A673 (cell line): Measurements from ENCODE around the gene CTNNA2. TPM values are rescaled to one million over a fixed set of nuclear protein-coding genes. Genes with fewer than 3 reads are reported as not detected.

ENCODE experiments used
- BruUV-seq: library from RNA; stranded (reverse); fragments of 400-500 nt; replicated peaks from 2 replicates; lab custom pipeline; 2021; lab: Mats Ljungman, UMichigan
- CTCF ChIA-PET: fragments of 300-600 bp; sonication (Branson Sonifier 250); formaldehyde crosslinking; loops from one replicate; lab custom pipeline; 2022; ENCODE audit warnings: antibody characterized with exemption; lab: Charles Lee
- POLR2A ChIA-PET: fragments of 300-600 bp; sonication (Branson Sonifier 250); formaldehyde crosslinking; loops from one replicate; lab custom pipeline; 2022; ENCODE audit warnings: antibody characterized with exemption; ENCODE audit not compliant: low non-redundant PET; lab: Charles Lee
- DNase-seq: peaks from one replicate; pipeline ENCODE4 v3.0.0-alpha.2; 2015; ENCODE audit warnings: low spot score
- H3K27ac ChIP-seq: fragments of 200-600 bp; sonication (generic); 2 replicates; pipeline ENCODE4 v1.5.1; 2016; ENCODE audit warnings: mixed run types, low read depth, mild to moderate bottlenecking, mixed read lengths, antibody characterized with exemption, low read length; ENCODE audit not compliant: poor library complexity, severe bottlenecking
- H3K27me3 ChIP-seq: fragments of 200-600 bp; sonication (generic); replicated peaks from 2 replicates; pipeline ENCODE4 v1.6.1; 2017; ENCODE audit warnings: mixed run types, low read depth, mild to moderate bottlenecking, mixed read lengths, antibody characterized with exemption, low read length; ENCODE audit not compliant: insufficient read depth, poor library complexity
- H3K36me3 ChIP-seq: fragments of 200-600 bp; sonication (generic); 2 replicates; pipeline ENCODE4 v1.6.1; 2016; ENCODE audit warnings: mixed run types, mild to moderate bottlenecking, mixed read lengths, antibody characterized with exemption, low read length; ENCODE audit not compliant: insufficient read depth, poor library complexity, severe bottlenecking
- H3K4me1 ChIP-seq: fragments of 200-600 bp; sonication (generic); 2 replicates; pipeline ENCODE4 v1.6.1; 2017; ENCODE audit warnings: mixed run types, mild to moderate bottlenecking, mixed read lengths, antibody characterized with exemption, low read length; ENCODE audit not compliant: insufficient read depth, poor library complexity, severe bottlenecking
- H3K4me3 ChIP-seq: fragments of 200-600 bp; sonication (generic); 2 replicates; pipeline ENCODE4 v1.5.1; 2016; ENCODE audit warnings: low read depth, mixed run types, mild to moderate bottlenecking, mixed read lengths, low read length; ENCODE audit not compliant: poor library complexity, severe bottlenecking
- H3K9me3 ChIP-seq: fragments of 200-600 bp; sonication (generic); 2 replicates; pipeline ENCODE4 v1.6.1; 2016; ENCODE audit warnings: mixed run types, low read depth, mild to moderate bottlenecking, mixed read lengths, antibody characterized with exemption, low read length; ENCODE audit not compliant: poor library complexity, severe bottlenecking
- CTCF ChIP-seq: fragments of 300-800, 200-600 bp; sonication (generic); conservative IDR thresholded peaks from 2 replicates; pipeline ENCODE4 v1.5.1; 2017; ENCODE audit warnings: low read depth, mild to moderate bottlenecking, antibody characterized with exemption, low read length, moderate library complexity, mixed read lengths
- EZH2 ChIP-seq: fragments of 200-600 bp; sonication (generic); IDR thresholded peaks from 2 replicates; pipeline ENCODE4 v1.6.1; 2017; ENCODE audit warnings: borderline replicate concordance, low read depth, mild to moderate bottlenecking, mixed read lengths, antibody characterized with exemption, low read length; ENCODE audit not compliant: poor library complexity, severe bottlenecking
- intact Hi-C: fragments of 100-400 bp; cut with micrococcal nuclease; formaldehyde crosslinking; loops from one replicate; pipeline ENCODE4 v1.10.0; 2022; ENCODE audit not compliant: unreplicated experiment
- total RNA-seq: library from RNA; stranded (reverse); gene quantifications from 2 replicates; pipeline ENCODE4 v1.2.3, GENCODE V29; 2021

The CTNNA2 gene
- total RNA-seq, 1 experiment from 2014 or later, result not detected

- H3K27ac ChIP-seq, result no peak overlapping the region
- H3K4me1 ChIP-seq, result no peaks in the 10 kb centered on the region
- intact Hi-C loops, result no loop called here
- no peaks in the 10 kb centered on the region for H3K9me3 ChIP-seq
- CTCF ChIA-PET, result no interaction called here
- no peaks in the 10 kb centered on the region for H3K36me3 ChIP-seq
- POLR2A ChIA-PET, result no interaction called here
- DNase-seq, result no peak
- no peak overlapping the region for H3K4me3 ChIP-seq
- no peaks in the 10 kb centered on the region for H3K27me3 ChIP-seq
- TF ChIP-seq EZH2, result no peak
- TF ChIP-seq CTCF, result no peak
- no TSS peak for BruUV-seq
Observed at GRCh38 chr2:79630972-79631557, 118.2 kb downstream of the CTNNA2 start.

- Histone ChIP-seq H3K36me3 (no peaks in the 10 kb centered on the region), H3K4me1 (no peaks in the 10 kb centered on the region), H3K4me3 (no peak overlapping the region), H3K9me3 (no peaks in the 10 kb centered on the region), H3K27ac (no peak overlapping the region), H3K27me3 (no peaks in the 10 kb centered on the region)
- TF ChIP-seq CTCF, result no peak
- no peak for TF ChIP-seq EZH2
- POLR2A ChIA-PET, result no interaction called here
- no TSS peak for BruUV-seq
- CTCF ChIA-PET, result no interaction called here
- intact Hi-C loops, result no loop called here
- DNase-seq, result no peak
Observed at GRCh38 chr2:79638410-79638809, 125.6 kb downstream of the CTNNA2 start.

- no peaks in the 10 kb centered on the region for H3K36me3 ChIP-seq
- H3K9me3 ChIP-seq, result no peaks in the 10 kb centered on the region
- BruUV-seq, result no TSS peak
- no peaks in the 10 kb centered on the region for H3K27me3 ChIP-seq
- ChIA-PET POLR2A (no interaction called here), CTCF (no interaction called here)
- H3K4me3 ChIP-seq, result no peak overlapping the region
- H3K4me1 ChIP-seq, result no peaks in the 10 kb centered on the region
- H3K27ac ChIP-seq, result no peak overlapping the region
- intact Hi-C loops, result no loop called here
- no peak for DNase-seq
- TF ChIP-seq EZH2 (no peak), CTCF (no peak)
Observed at GRCh38 chr2:79638954-79639353, 126.1 kb downstream of the CTNNA2 start.
